CD4-positive, alpha-beta T cell treated with Interleukin-1 beta for 1 hour (primary cell): ENCODE results near the gene YRDC.

Source experiments
- DNase-seq, 2 donors: peaks; one replicate each; pipeline ENCODE4 v3.0.0-alpha.2; 2020 to 2022

YRDC gene, protein sequence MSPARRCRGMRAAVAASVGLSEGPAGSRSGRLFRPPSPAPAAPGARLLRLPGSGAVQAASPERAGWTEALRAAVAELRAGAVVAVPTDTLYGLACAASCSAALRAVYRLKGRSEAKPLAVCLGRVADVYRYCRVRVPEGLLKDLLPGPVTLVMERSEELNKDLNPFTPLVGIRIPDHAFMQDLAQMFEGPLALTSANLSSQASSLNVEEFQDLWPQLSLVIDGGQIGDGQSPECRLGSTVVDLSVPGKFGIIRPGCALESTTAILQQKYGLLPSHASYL

GRCh38 chr1:37807555-37808368 lies at the start of gene YRDC, which contains the start of gene C1orf122:
Gene YRDC (minus strand): TSS chr1:37808208. CDS start chr1:37808180, 28 bp downstream.
Gene C1orf122 (plus strand): TSS chr1:37807790. CDS start chr1:37808405, 615 bp downstream.
- peak; percentile 92 for DNase-seq

DNA sequence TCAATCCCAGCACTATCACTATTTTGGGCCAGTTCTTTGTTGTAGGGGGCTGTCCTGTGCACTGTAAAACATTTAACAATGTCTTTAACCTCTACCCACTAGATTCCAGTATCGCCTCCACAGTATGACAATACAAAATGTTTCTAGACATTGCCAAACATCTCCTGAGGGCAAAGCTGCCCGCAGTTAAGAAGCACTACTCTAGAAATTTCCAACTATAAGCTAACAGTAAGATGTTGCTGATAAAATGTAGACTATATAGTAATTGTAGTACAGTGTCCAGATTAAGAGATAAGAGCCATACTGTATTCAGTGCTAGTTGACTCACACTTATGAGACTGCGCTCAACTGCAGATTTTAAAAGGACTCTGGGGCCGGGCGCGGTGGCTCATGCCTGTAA lies 46.4 kb upstream of the YRDC start:
- no peak for DNase-seq

DNA sequence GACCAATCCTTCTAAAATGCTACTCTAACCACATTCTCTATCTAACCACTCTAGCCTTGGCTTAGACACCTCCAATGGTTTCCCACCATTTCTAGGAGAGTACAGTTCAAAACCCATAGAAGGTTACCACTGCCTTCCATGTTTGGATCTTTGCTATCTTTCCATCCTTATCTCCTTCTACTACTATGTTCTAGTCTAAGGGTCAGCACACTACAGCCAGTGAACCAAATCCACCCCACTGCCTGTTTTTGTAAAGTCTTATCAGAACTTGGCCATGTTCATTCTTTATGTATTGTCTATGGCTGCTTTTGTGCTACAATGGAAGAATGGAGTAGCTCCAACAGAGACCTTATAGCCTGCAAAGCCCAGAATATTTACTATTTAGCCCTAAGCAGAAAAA lies 45.1 kb upstream of the YRDC start:
- no peak for DNase-seq

DNA sequence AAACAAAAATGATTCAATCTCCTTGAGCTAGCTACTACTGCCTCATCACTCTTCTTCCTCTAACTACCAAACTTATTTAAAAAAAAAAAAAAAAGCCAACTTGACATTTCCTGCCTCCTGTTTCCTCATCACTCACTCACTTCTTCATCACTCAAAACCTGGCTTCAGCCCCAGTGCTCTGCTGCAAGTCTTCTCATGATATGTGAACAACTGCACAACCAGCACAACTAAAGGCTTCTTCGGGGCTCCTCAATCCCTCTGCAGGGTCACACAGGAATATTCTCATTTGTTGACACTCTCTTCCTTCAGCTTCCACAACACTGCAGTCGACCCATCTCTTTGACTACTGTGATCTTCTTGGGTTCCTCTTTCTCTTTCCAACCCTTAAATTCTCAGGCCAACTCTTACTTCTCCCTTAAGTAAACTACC lies 43.8 kb upstream of the YRDC start:
- DNase-seq: peak in 1 of 2 donors; percentile 4

GRCh38 chr1:37851262-37851661 lies 43.3 kb upstream of the YRDC start:
- DNase-seq: no peak

- no peak for DNase-seq
These were observed 42.4 kb upstream of the YRDC start for GRCh38 chr1:37850352-37850955.

DNA sequence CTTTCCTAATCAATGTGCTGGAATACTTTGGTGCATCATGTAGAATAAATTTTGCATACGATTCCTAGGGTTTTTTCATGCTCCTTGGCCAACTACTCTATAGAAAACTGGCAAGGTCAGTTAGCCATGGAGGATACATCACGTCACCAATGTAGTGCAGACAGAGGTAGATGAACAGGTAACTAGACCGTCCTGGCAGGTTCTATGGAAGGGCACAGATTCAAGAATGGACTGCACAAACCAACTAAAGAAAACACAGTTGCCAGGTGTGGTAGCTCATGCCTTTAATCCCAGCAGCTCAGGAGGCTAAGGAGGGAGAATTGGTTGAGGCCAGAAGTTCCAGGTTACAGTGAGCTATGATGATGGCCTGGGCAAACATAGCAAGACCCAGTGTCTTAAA lies 41.5 kb upstream of the YRDC start:
- DNase-seq: no peak

DNA sequence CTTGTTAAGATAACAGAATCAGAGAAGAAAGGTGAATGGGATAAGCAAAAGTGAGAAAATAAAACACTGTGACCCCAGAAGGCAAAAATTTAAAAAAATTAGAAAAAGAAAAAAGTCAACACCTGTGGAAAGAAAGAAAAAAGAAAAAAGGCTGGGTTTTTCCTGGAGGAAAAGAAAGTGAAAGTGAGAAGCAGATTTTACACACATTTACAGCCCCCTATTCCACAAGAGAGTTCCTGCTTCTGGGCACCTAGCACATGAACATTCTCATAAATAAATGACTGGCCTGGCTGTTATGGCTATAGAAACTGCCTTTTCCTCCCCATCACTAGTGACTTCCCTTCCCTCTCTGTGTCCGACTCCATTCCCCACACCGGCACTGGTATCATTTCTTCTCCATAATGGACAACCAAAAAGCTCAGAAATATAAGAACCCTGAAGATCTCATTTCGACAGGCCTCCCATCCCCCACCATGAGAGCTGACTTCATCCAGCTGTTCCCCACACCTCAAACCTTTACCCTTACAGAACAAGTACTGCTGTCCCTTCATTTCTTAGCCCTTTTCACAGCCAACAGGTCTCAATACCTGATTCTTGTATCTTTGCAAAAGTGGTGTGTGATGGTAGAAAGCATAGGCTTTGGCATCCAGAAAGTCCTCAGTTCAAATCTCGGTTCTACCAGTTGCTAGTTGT lies 38.8 kb upstream of the YRDC start:
- DNase-seq: no peak

DNA sequence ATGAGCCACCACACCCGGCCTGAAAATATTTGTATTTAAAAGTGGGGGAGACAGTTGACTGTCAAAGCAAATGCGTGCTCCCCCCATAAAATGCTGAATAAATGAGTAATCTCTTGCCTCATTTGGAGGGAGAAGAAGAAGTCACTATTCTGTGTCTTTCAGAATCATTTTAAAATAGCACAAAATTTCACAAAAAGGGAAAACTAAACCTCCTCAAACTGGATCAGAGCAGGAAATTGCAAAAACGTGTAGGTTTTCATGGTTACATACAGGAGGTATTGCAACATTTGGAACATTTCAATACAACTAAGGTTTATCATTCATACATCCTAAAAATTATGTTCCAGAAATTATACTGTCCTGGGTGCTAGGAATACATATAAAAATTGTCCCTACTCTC lies 37.8 kb upstream of the YRDC start:
- DNase-seq: no peak

GRCh38 chr1:37845049-37845646 lies 37.1 kb upstream of the YRDC start:
- DNase-seq: no peak

- DNase-seq: no peak
These were observed 36.5 kb upstream of the YRDC start for GRCh38 chr1:37844536-37844935.

DNA sequence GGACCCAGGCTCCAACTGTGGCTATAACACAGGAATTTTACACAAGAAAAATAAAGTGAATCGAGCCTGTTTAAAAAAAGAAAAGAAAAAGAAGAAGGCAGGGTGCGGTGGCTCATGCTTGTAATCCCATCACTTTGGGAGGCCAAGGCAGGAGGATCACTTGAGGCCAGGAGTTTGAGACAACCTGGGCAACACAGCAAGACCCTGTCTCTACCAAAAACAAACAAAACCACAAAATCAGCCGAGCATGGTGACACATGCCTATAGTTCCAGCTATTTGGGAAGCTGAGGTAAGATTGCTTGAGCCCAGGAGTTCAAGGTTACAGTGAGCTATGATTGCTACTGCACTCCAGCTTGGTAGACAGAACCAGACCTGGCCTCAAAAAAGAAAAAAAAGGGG lies 33.6 kb upstream of the YRDC start:
- no peak for DNase-seq

DNA sequence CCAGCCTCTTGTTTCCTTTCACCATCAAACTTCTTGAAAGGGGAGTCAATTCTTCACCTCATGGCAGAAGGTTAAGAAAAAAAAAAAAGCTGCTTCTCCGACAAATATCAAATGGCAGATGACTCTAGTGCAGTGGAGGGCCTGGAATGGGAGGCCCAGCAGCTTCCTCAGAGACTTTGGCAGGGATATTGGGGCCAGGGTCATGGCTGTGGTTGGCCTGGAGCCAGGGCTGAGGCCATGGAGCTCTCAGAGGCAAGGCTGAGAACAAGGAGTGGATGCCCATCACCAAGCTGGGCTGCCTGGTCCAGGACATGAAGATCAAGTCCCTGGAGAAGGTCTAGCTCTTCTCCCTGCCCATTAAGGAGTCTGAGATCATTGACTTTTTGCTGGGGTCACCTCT lies 32.7 kb upstream of the YRDC start:
- no peak for DNase-seq

- DNase-seq: no peak
These were observed 31.7 kb upstream of the YRDC start for GRCh38 chr1:37839676-37840075.

- DNase-seq: no peak
These were observed 28.8 kb upstream of the YRDC start for GRCh38 chr1:37836788-37837187.

GRCh38 chr1:37831809-37832208 lies 23.8 kb upstream of the YRDC start:
- DNase-seq: no peak

- DNase-seq: no peak
These were observed 23.1 kb upstream of the YRDC start for GRCh38 chr1:37831109-37831508.

DNA sequence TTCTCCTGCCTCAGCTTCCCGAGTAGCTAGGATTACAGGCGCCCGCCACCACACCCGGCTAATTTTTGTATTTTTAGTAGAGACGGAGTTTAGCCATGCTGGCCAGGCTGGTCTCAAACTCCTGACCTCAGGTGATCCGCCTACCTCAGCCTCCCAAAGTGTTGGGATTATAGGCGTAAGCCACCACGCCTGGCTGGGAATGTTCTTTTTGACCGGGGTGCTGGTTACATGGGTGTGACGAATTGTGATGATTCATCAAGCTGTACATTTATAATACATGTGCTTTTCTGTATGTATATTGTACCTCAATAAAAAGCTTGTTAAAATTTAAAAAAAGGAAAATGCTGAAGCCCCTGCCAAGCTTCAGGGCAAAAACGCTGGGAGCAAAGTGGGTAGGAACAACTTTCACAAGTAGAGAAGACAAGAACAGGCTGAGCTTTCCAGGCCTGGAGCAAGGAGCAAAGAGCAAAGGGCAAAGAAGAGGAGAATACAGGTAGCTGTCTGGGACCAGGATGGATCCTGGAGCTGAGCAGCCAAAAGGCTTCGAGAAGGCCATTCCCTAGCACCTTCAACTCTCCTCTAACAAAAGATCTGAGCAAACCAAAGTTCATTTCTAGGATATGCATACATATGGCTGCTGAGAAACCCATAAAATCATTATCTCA lies 20.5 kb upstream of the YRDC start:
- no peak for DNase-seq

GRCh38 chr1:37825506-37825905 lies 17.5 kb upstream of the YRDC start:
- DNase-seq: peak in 1 of 2 donors; percentile 34

DNA sequence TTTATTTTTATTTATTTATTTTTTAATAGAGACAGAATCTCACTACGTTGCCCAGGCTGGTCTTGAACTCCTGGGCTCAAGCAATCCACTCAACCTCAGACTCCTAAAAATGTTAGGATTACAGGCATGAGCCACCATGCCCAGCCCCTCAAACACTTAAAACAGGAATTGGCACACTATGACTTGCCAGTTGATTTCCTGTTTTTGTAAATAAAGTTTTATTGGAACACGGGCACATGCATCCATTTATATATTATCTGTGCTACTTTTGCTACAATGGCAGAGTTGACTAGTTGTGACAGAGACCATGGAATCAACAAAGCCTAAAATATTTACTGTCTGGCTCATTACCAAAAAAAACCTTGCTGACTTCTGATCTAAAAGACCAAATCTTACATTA lies 16.0 kb upstream of the YRDC start:
- DNase-seq: no peak

DNA sequence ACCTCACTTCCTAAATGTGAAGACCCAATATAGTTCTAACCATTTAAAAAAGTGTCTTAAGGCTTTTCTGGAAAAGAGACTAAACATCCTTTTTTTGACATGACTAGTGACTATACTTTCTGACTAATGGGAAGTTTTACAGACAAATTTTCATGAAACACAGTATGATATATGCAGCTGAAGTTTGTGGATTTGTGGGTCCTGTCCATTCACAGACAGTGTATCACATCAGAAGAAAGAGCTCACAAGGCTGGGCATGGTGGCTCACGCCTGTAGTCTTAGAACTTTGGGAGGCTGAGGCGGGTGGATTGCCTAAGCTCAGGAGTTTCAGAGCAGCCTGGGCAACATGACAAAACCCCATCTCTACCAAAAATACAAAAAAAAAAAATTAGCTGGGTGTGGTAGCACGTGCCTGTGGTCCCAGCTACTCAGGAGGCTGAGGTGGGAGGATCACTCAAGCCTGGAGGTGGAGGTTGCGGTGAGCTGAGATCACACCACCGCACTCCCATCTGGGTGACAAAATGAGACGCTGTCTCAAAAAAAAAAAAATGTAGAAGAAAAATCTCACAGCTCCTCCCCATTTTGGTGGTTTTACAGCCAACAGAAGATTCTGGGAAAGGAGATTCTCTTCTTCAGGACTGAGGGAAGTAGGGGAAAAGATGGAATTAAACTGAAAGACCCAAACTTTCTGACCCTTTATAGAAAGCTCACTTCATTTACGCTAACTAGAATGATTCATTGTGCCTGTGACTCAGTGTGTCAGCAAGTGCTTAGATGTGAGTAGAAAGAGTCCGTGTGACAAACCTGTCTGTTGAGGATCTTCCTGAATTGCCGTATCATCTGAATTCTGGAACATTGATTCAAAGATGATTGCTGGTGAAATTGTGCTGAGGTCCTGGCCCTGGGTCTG lies 15.2 kb upstream of the YRDC start:
- peak in 1 of 2 donors; percentile 11 for DNase-seq
